PC-9 (cell line): ENCODE results near the gene PTER. TPM values are rescaled to one million over a fixed set of nuclear protein-coding genes. Genes with fewer than 3 reads are reported as not detected.

Experiments used
- BruUV-seq: library from RNA; stranded (reverse); fragments of 400-500 nt; replicated peaks from 2 replicates; lab custom pipeline; 2021; lab: Mats Ljungman, UMichigan
- CTCF ChIA-PET: fragments of 300-600 bp; sonication (Branson Sonifier 250); formaldehyde crosslinking; loops from one replicate; lab custom pipeline; 2022; ENCODE audit warnings: antibody characterized with exemption; lab: Charles Lee
- POLR2A ChIA-PET: fragments of 300-600 bp; sonication (Branson Sonifier 250); formaldehyde crosslinking; loops from one replicate; lab custom pipeline; 2022; ENCODE audit warnings: antibody characterized with exemption; ENCODE audit not compliant: unreplicated experiment; lab: Charles Lee
- DNase-seq, 2 experiments: peaks; one replicate each; pipeline versions ENCODE4 v3.0.0 to v3.0.0-alpha.2; 2015 to 2022; ENCODE audit warnings: mixed read lengths in 1 of 2
- H2AFZ ChIP-seq: fragments of 200-600 bp; sonication (generic); 2 replicates; pipeline ENCODE4 v1.8.1; 2017; ENCODE audit warnings: antibody characterized with exemption
- H3F3A ChIP-seq: fragments of 200-600 bp; sonication (generic); 2 replicates; pipeline ENCODE4 v1.8.1; 2017; ENCODE audit warnings: antibody characterized with exemption, mild to moderate bottlenecking, low read depth; ENCODE audit not compliant: insufficient read depth
- H3K27ac ChIP-seq: fragments of 200-600 bp; sonication (generic); 2 replicates; pipeline ENCODE4 v1.6.1; 2016; ENCODE audit warnings: mixed run types
- H3K27me3 ChIP-seq: fragments of 200-600 bp; sonication (generic); 2 replicates; pipeline ENCODE4 v1.6.1; 2016; ENCODE audit warnings: low read depth, mixed run types; ENCODE audit not compliant: insufficient read depth
- H3K36me3 ChIP-seq: fragments of 200-600 bp; sonication (generic); 2 replicates; pipeline ENCODE4 v1.6.1; 2016; ENCODE audit warnings: low read depth, mixed run types
- H3K4me1 ChIP-seq: fragments of 200-600 bp; sonication (generic); replicated peaks from 2 replicates; pipeline ENCODE4 v1.6.1; 2016; ENCODE audit warnings: mixed run types; ENCODE audit not compliant: insufficient read depth
- H3K4me2 ChIP-seq: fragments of 200-600 bp; sonication (generic); 2 replicates; pipeline ENCODE4 v1.6.1; 2017; ENCODE audit warnings: mixed run types
- H3K4me3 ChIP-seq: fragments of 200-600 bp; sonication (generic); 2 replicates; pipeline ENCODE4 v1.6.1; 2016; ENCODE audit warnings: mixed run types
- H3K79me2 ChIP-seq: fragments of 200-600 bp; sonication (generic); 2 replicates; pipeline ENCODE4 v1.6.1; 2017; ENCODE audit warnings: low read depth, mixed run types
- H3K9me2 ChIP-seq: fragments of 200-600 bp; sonication (generic); 2 replicates; pipeline ENCODE4 v1.8.1; 2017; ENCODE audit warnings: mild to moderate bottlenecking; ENCODE audit not compliant: insufficient read depth
- H3K9me3 ChIP-seq: fragments of 200-600 bp; sonication (generic); 2 replicates; pipeline ENCODE4 v1.8.1; 2016; ENCODE audit warnings: low read depth; ENCODE audit not compliant: insufficient read depth
- H4K20me1 ChIP-seq: fragments of 200-600 bp; sonication (generic); 2 replicates; pipeline ENCODE4 v1.8.1; 2017; ENCODE audit not compliant: insufficient read depth
- CTCF ChIP-seq: fragments of 200-600 bp; sonication (generic); conservative IDR thresholded peaks from 2 replicates; pipeline ENCODE4 v1.6.1; 2017; ENCODE audit warnings: mixed run types, antibody characterized with exemption, mild to moderate bottlenecking, moderate library complexity
- EZH2 ChIP-seq: fragments of 200-600 bp; sonication (generic); IDR thresholded peaks from 2 replicates; pipeline ENCODE4 v1.8.0; 2017; ENCODE audit warnings: antibody characterized with exemption, low read depth
- intact Hi-C: fragments of 100-400 bp; cut with micrococcal nuclease; formaldehyde crosslinking; loops from one replicate; pipeline ENCODE4 v1.10.0; 2022; ENCODE audit not compliant: unreplicated experiment
- total RNA-seq: library from RNA; stranded (reverse); gene quantifications from 2 replicates; pipeline ENCODE4 v1.2.3, GENCODE V29; 2021

The PTER gene
- total RNA-seq, 1 experiment from 2014 or later = 36.1 TPM

GRCh38 chr10:16529853-16530252 is 93.0 kb downstream of the PTER start:
- no peak for TF ChIP-seq EZH2
- TF ChIP-seq CTCF = no peak
- BruUV-seq = no TSS peak

DNA sequence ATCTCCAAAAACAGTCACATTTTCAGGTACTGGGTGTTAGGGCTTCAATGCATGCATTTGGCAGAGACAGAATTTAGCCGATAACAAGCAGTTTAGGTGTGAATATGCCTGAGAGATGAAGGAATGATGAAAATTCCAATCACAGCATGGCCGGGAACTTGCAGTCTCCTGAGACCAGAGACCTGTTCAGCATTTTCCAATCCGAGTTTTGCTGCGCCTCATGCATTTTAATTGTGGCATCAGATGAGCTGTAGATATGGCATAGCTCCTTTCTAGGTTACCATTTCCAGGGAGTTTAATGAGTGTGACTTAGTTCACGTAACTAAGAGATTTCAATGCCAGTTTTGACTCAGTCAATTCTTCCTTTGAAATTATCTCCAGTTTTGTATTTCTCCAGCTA is 99.3 kb downstream of the PTER start:
- H3K9me2 ChIP-seq = no peaks in the 10 kb centered on the region
- intact Hi-C loops = no loop called here

More at GRCh38 chr10:16529853-16530252, 93.0 kb downstream of the PTER start:
- Histone ChIP-seq H3K27me3 (no peaks in the 10 kb centered on the region), H3F3A (no peaks in the 10 kb centered on the region), H3K79me2 (no peaks in the 10 kb centered on the region), H3K9me3 (no peaks in the 10 kb centered on the region), H3K9me2 (no peaks in the 10 kb centered on the region), H3K36me3 (no peaks in the 10 kb centered on the region), H3K4me1 (no peaks in the 10 kb centered on the region), H3K4me2 (no peak overlapping the region), H3K4me3 (no peak overlapping the region), H2AFZ (no peak overlapping the region), H3K27ac (no peak overlapping the region), H4K20me1 (no peaks in the 10 kb centered on the region)
- DNase-seq = no peak
- CTCF ChIA-PET = no interaction called here
- intact Hi-C loops = no loop called here
- POLR2A ChIA-PET = no interaction called here

DNA sequence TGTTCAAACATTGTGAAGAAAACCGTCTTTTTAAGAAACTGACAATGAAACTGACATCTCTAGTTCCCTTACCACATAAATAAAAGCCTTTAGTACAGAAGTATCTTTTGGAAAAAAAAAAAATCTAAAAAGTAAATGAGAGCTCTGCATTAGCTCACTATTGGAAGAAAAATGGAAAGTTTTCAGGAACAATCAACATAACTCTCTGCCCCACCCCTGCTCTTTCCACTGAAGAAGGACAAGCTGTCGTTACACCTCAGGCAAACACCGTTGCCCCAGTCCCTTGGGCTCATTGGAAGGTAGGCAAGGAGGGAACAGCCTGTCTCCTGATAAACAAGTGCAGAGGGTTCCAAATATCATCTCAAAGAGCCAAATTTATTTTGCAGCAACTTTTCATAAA is 107.3 kb downstream of the PTER start:
- H3K27ac ChIP-seq = no peak overlapping the region
- H3K9me3 ChIP-seq = no peaks in the 10 kb centered on the region
- H3K27me3 ChIP-seq = no peaks in the 10 kb centered on the region
- no peaks in the 10 kb centered on the region for H3K36me3 ChIP-seq
- no peak for TF ChIP-seq CTCF
- no peak for TF ChIP-seq EZH2
- H3K4me2 ChIP-seq = no peak overlapping the region
- H3K79me2 ChIP-seq = no peaks in the 10 kb centered on the region
- no peaks in the 10 kb centered on the region for H4K20me1 ChIP-seq
- H3F3A ChIP-seq = no peaks in the 10 kb centered on the region
- no TSS peak for BruUV-seq
- no peaks in the 10 kb centered on the region for H3K4me1 ChIP-seq
- no peak overlapping the region for H2AFZ ChIP-seq
- CTCF ChIA-PET = interaction anchor here (0.6 kb wide), 1 partner anchor 96 kb away, joined by 3 read pairs; no protein-coding TSS in a partner anchor
- no peak for DNase-seq
- intact Hi-C loops = loop anchor here (10.0 kb wide), 1 partner anchor 639 kb away; no protein-coding TSS in a partner anchor
- H3K9me2 ChIP-seq = no peaks in the 10 kb centered on the region
- POLR2A ChIA-PET = no interaction called here
- H3K4me3 ChIP-seq = no peak overlapping the region

More for the DNA sequence above, 99.3 kb downstream of the PTER start:
- Histone ChIP-seq H3K36me3 (no peaks in the 10 kb centered on the region), H3K4me2 (no peak overlapping the region), H3K27ac (no peak overlapping the region), H3K4me3 (no peak overlapping the region), H2AFZ (no peak overlapping the region), H3K4me1 (no peaks in the 10 kb centered on the region), H3K27me3 (no peaks in the 10 kb centered on the region), H3K9me3 (no peaks in the 10 kb centered on the region), H3F3A (no peaks in the 10 kb centered on the region), H3K79me2 (no peaks in the 10 kb centered on the region), H4K20me1 (no peaks in the 10 kb centered on the region)
- no TSS peak for BruUV-seq
- no peak for DNase-seq
- POLR2A ChIA-PET = no interaction called here
- CTCF ChIA-PET = no interaction called here
- TF ChIP-seq CTCF = no peak
- no peak for TF ChIP-seq EZH2
